Testis (tissue), 3 donors: Measurements from ENCODE around the gene TMEM260. TPM values are rescaled to one million over a fixed set of nuclear protein-coding genes. Genes with fewer than 3 reads are reported as not detected.

Source experiments
- DNase-seq: peaks from one replicate; pipeline ENCODE4 v3.0.0-alpha.2; 2019
- H3K27ac ChIP-seq, 2 donors: fragments of 200-600 bp; sonication (generic); one replicate each; pipeline ENCODE4 v1.5.1; 2019
- H3K27me3 ChIP-seq: fragments of 200-600 bp; sonication (generic); one replicate; pipeline ENCODE4 v1.5.1; 2019
- H3K36me3 ChIP-seq: fragments of 200-600 bp; sonication (generic); one replicate; pipeline ENCODE4 v1.5.1; 2017; ENCODE audit warnings: low read depth; ENCODE audit errors: missing control alignments
- H3K4me1 ChIP-seq: fragments of 200-600 bp; sonication (generic); one replicate; pipeline ENCODE4 v1.5.1; 2019
- H3K4me3 ChIP-seq, 2 donors: fragments of 200-600 bp; sonication (generic); one replicate each; pipeline ENCODE4 v1.5.1; 2017 to 2019
- H3K9me3 ChIP-seq: fragments of 200-600 bp; sonication (generic); one replicate; pipeline ENCODE4 v1.5.1; 2017
- CTCF ChIP-seq, 3 experiments: fragments of 450-650 bp in 2 of 3; fragments of 200-600 bp in 1 of 3; sonication (generic) in 1 of 3; IDR thresholded peaks; one replicate each; pipeline ENCODE4 v1.5.1; 2016 to 2019; ENCODE audit warnings: antibody characterized with exemption in 3 of 3, mild to moderate bottlenecking in 2 of 3, moderate library complexity in 1 of 3
- POLR2A ChIP-seq: fragments of 450-650 bp; IDR thresholded peaks from one replicate; pipeline ENCODE4 v1.6.1; 2017; ENCODE audit warnings: antibody characterized with exemption, mild to moderate bottlenecking, moderate library complexity
- WGBS, 2 donors: methylation state at CpG; one replicate each; pipeline ENCODE4 v1.1.5; 2018; 5-methylcytosine and 5-hydroxymethylcytosine counted together
- intact Hi-C: fragments of 100-400 bp; cut with DNase I; formaldehyde crosslinking; loops from one replicate; pipeline ENCODE4 v1.15.1; 2023; ENCODE audit warnings: low total_unique reads
- polyA plus RNA-seq: library from polyadenylated mRNA; stranded (reverse); fragments of 350-450 nt; fragmentation: Illumina TruSeq; extraction: RNeasy Lipid Tissue Mini Kit (QIAGEN cat#74804); gene quantifications from one replicate; pipeline ENCODE4 v1.2.3, GENCODE V29; 2014; ENCODE audit warnings: low read depth, low replicate concordance; ENCODE audit not compliant: insufficient read depth
- total RNA-seq, 2 donors: library from RNA; depleted of rRNA; stranded (reverse); fragments of >200 nt; gene quantifications; one replicate each; pipeline ENCODE4 v1.2.3, GENCODE V29; 2016

The TMEM260 gene
- total and polyA plus RNA-seq, 3 donors from 2014 or later = 13.5 to 32.0 (median 30.7) TPM

GRCh38 chr14:56660677-56661389, 81.2 kb downstream of the TMEM260 start:
- Histone ChIP-seq H3K27ac (no peak overlapping the region), H3K36me3 (no peaks in the 10 kb centered on the region), H3K4me1 (no peaks in the 10 kb centered on the region), H3K27me3 (no peaks in the 10 kb centered on the region), H3K9me3 (no peaks in the 10 kb centered on the region), H3K4me3 (no peak overlapping the region)
- TF ChIP-seq POLR2A (no peak), CTCF (IDR thresholded peaks at IDR 0.05) (no peak)
- no peak for DNase-seq
- intact Hi-C loops = no loop called here
- WGBS, 2 donors = 83 to 87% methylated on average over 6 of the region's 6 CpGs

- WGBS, 2 donors = 49 to 61% methylated on average over 1 of the region's 1 CpG
- H3K27me3 ChIP-seq = no peaks in the 10 kb centered on the region
- intact Hi-C loops = no loop called here
- no peak for DNase-seq
- no peak overlapping the region for H3K27ac ChIP-seq
- H3K4me3 ChIP-seq = no peak overlapping the region
- H3K36me3 ChIP-seq = no peaks in the 10 kb centered on the region
- H3K4me1 ChIP-seq = no peaks in the 10 kb centered on the region
- H3K9me3 ChIP-seq = no peaks in the 10 kb centered on the region
- TF ChIP-seq POLR2A (no peak), CTCF (IDR thresholded peaks at IDR 0.05) (no peak)
Observed at GRCh38 chr14:56661478-56661877, 81.9 kb downstream of the TMEM260 start.

DNA sequence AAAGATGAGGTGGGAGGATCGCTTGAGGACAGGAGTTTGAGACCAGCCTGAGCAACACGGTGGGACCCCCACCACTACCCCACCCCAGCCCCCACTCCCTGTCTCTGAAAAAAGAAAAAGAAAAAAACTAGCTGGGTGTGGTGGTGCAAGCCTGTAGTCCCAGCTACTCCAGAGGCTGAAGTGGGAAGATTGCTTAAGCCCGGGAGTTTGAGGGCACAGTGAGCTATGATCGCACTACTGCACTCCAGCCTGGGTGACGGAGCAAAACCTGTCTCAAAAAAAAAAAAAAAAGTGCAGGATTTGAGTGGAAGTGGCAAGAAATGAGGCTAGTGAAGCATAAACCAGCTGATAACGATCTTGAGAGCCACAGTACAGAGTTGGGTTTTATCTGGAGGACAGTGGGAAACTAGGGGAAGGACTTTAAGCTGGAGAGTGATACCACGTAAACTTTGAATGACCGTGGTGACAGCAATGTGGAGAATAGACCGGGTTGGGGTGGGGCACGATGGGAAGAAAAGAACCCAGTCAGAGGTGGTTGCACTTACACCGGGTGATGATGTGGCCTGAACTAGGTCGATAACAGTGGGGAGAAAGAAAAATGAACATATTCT, 85.3 kb downstream of the TMEM260 start:
- TF ChIP-seq POLR2A (no peak), CTCF (IDR thresholded peaks at IDR 0.05) (no peak)
- WGBS, 2 donors = 80 to 91% methylated on average over 11 to 12 of the region's 12 CpGs

DNA sequence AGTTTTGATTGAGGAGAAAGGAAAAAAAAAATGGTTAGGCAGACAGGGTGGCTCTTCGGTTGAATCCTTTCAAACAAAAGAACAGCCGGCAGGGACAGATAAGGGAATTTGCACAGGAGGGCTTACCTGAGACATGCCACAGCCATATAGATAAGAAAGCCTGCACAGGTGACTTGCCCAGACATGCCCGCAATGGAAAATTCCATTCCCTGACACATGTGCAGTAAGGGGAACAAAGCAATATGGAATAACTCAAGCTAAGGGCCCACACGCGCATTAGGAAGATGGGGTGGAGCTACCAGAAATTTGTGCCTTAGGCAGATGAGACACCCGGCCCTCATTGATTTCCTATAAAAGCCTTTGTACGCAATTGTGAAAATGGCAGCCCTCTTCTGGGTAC, 86.7 kb downstream of the TMEM260 start:
- H3K4me3 ChIP-seq = no peak overlapping the region
- H3K27ac ChIP-seq = no peak overlapping the region
- H3K9me3 ChIP-seq = no peaks in the 10 kb centered on the region
- H3K36me3 ChIP-seq = no peaks in the 10 kb centered on the region
- intact Hi-C loops = no loop called here
- 93 to 96% methylated on average over 7 of the region's 7 CpGs for WGBS, 2 donors
- no peaks in the 10 kb centered on the region for H3K4me1 ChIP-seq
- no peak for DNase-seq
- no peak for TF ChIP-seq POLR2A
- no peak for TF ChIP-seq CTCF (IDR thresholded peaks at IDR 0.05)
- H3K27me3 ChIP-seq = no peaks in the 10 kb centered on the region

More for the DNA sequence above, 85.3 kb downstream of the TMEM260 start:
- Histone ChIP-seq H3K4me1 (no peaks in the 10 kb centered on the region), H3K27ac (no peak overlapping the region), H3K4me3 (no peak overlapping the region), H3K27me3 (no peaks in the 10 kb centered on the region), H3K36me3 (no peaks in the 10 kb centered on the region), H3K9me3 (no peaks in the 10 kb centered on the region)
- intact Hi-C loops = no loop called here
- DNase-seq = no peak
